ENCODE measurements around the gene KCNN4.

KCNN4 gene

GRCh38 chr19:43751466-43752220 is 29.1 kb downstream of the KCNN4 start:
- DNase-seq (ENCODE audit: insufficient read length, low spot score) (no peak), FAIRE-seq (no peak)

DNA sequence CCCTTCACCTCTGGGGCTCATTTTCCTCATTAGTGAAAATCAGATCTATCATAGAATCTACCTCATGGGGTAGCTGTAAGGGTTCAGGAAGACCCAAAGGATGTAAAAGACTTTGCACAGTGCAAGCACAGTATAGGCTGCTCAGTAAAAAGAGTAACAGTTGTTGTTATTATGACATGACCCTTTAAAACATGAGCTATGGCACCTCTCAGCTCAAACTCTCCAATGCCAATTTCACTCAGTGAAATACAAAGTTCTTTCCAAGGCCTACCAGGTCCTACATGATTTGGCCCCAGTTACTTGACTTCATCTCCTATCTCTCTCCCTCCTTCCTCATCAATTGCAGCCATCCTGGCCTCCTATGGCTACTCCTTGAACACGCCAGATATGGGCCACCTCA is 30.9 kb downstream of the KCNN4 start:
- FAIRE-seq (no peak), DNase-seq (ENCODE audit: insufficient read length, low spot score) (no peak)

- DNase-seq (ENCODE audit: insufficient read length, low spot score) (no peak), FAIRE-seq (no peak)
Measured at GRCh38 chr19:43749152-43749551, 31.6 kb downstream of the KCNN4 start.

DNA sequence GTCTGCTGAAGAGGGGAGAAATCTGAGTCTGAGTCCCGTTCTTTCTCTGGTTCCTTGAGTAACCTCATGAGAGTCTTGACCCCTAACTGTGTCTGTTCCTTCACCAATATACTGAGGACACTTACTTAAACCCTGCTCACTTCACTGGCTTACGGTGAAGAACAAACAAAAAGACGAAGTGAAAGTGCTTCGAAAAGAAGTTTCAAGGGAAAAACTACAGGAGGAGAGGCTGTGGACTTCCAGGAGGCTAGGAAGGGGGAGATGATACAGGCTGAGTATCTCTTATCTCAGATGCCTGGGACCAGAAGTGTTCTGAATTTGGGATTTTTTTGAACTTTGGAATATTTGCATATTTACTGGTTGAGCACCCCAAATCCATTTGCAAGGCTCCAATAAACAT is 32.1 kb downstream of the KCNN4 start:
- DNase-seq (ENCODE audit: insufficient read length, low spot score) (no peak), FAIRE-seq (no peak)

- DNase-seq (ENCODE audit: insufficient read length, low spot score) (no peak), FAIRE-seq (no peak)
Measured at GRCh38 chr19:43748205-43748594, 32.6 kb downstream of the KCNN4 start.

- FAIRE-seq, result peak; percentile 56
- no peak for DNase-seq (ENCODE audit: insufficient read length, low spot score)
Measured at GRCh38 chr19:43747557-43748204, 33.1 kb downstream of the KCNN4 start.

DNA sequence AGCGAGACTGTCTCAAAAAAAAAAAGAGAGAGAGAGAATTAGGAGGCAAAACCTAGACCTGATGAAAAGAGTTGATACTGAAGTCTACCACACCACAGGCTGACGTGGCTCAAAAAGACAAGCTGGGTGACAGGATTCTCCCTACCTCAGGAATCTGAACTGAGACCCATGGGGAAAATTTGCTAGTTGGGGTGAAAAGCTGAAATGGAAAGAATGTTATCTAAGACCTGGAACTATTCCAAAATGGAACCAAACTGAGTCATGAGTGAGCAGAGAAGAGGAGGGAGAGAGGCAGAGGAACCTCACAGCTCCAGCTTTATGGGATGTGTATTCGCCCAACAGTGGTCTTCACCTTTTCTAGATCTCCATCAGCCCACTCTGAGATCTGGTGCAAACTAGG is 37.7 kb downstream of the KCNN4 start:
- DNase-seq (ENCODE audit: insufficient read length, low spot score), result no peak
- no peak for FAIRE-seq

GRCh38 chr19:43741075-43741825 is 39.5 kb downstream of the KCNN4 start:
- DNase-seq (ENCODE audit: insufficient read length, low spot score) (no peak), FAIRE-seq (no peak)

DNA sequence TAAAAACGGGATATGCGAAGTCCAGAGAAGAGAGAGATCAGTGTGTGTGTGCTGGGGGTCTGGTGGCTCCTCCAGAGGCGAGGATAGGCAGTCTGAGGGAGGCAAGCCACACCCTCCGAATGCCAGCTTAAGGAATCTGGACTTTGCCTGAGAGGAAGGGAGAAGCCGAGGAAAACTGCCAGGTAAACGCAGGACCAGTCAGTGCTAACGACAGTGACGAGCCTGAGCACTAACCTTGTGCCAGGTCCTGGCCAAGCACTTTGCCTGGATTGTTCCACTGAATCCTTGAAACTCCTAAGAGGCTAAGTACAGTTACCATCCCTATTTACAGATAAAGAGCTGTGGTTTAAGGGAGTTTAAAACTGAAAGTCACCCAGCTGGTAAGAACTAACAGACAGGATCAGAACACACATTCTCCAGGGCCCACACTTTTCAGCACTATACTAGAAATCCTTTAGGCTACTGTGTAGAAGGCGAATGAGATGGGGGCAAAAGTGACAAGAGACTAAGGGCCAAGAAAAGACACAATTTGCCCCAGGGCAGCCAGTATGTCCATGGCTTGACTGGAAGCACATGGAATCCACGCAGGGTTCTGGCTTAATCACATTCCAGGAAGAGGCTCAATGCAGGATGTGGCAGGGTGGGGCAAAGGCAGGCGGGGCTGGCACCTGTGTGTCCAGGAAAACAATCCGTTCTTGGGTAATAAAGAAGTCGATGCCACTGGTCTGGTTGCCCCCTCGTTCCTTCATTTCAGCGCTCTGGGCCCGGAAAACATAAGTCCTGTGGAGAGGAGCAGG is 41.1 kb downstream of the KCNN4 start:
- DNase-seq (ENCODE audit: insufficient read length, low spot score), result no peak
- no peak for FAIRE-seq

DNA sequence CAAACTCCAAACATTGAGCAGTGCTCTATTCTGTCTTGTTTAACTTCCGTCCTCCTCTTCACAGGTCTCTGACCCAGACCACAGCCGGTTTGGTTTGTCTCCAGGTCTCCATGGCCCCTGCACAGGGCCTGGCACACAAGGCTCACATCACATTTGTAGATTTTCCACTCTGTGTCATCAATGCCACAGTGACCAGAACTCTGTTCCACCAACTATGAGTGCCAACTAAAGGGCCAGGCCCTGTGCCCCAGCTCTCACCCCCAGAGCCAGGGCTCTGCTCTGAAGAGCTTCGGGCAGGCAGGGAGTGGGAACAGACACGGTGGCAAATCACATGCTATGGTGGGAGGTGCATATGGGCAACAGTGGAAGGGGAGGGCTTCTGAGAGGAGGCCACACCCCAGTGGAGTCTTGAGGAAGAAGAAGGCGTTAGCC is 42.0 kb downstream of the KCNN4 start:
- DNase-seq (ENCODE audit: insufficient read length, low spot score), result no peak
- FAIRE-seq, result no peak

- FAIRE-seq (no peak), DNase-seq (ENCODE audit: insufficient read length, low spot score) (no peak)
Measured at GRCh38 chr19:43735957-43736356, 44.8 kb downstream of the KCNN4 start.

- FAIRE-seq, result no peak
Measured at GRCh38 chr19:43735013-43735412, 45.8 kb downstream of the KCNN4 start.

DNA sequence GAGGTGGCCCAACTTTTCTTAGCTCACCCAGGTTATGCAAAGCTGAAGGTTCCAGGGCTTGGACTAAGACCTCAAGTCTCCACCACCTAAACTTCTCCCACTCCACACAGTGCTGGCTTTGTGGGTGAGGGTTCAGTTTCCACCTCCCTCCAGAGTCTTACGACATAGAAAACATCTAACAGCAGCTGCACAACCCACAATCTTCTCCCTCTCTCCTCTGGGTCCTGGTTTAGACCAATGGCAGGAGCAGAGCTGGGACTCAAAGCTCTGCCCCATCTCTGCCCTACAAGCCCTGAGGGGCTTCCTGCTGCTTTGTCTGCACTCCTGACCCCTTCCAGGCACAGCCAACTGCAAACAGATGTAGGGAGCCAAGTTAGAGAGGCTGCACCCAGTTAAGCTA is 48.9 kb downstream of the KCNN4 start:
- FAIRE-seq (no peak), DNase-seq (ENCODE audit: insufficient read length, low spot score) (no peak)

More at GRCh38 chr19:43735013-43735412, 45.8 kb downstream of the KCNN4 start:
- no peak for DNase-seq (ENCODE audit: insufficient read length, low spot score)

GRCh38 chr19:43731346-43731745 is 49.4 kb downstream of the KCNN4 start:
- DNase-seq (ENCODE audit: insufficient read length, low spot score) (no peak), FAIRE-seq (no peak)

DNA sequence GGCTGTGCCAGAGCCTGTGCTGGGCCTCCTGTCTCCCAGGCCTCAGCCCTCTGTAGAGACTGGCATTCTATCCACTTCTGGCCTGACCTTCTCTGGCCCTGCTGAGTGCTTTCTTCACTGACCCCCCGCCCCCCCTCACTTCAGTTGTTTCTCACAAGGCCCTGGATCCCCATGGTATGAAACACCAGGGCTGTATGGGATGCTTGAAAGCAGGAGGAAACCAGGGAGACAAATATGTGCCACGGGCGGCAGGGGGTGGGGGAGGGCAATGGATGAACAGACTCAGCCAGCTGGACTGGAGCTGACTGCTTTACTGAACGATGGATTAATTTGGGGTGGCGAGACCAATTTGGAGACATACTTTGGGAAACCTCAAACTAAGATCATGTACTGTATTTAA is 50.9 kb downstream of the KCNN4 start:
- DNase-seq (ENCODE audit: insufficient read length, low spot score) (no peak), FAIRE-seq (no peak)

DNA sequence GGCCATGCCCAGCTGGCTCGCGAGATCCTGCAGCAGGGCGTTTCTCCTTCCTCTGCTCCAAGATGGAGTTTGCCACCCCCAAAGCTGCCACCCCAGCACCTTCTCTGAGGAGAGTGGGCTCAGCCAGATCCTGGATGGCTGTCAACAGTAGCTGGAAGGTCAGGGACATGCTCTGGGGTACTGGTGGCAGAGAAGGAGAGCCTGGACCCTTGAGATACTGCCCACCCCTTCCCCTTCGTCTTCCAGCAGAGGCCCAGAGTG is 53.2 kb downstream of the KCNN4 start:
- DNase-seq (ENCODE audit: insufficient read length, low spot score), result no peak
- no peak for FAIRE-seq

- DNase-seq (ENCODE audit: insufficient read length, low spot score), result no peak
- no peak for FAIRE-seq
Measured at GRCh38 chr19:43726736-43727592, 53.8 kb downstream of the KCNN4 start.

DNA sequence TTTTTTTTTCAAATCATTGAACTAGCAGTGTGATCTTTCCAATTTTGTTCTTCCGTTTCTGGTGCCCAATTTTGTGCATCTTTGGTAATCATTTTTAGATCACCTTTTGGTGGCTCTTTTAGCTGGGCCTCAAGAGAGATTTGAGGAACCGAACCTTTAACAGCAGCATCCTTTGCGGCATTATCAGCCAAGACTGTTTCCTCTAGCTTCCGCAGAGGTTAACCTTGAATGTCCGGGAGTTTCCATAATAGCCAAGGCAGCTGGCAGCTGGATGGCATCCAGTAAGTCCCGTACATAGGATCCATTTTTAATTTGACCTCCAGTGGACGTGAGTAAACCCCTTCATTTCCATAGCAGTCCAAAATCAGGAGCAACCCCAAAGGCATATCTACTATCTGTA is 55.3 kb downstream of the KCNN4 start:
- FAIRE-seq (no peak), DNase-seq (ENCODE audit: insufficient read length, low spot score) (peak; percentile 57)

DNA sequence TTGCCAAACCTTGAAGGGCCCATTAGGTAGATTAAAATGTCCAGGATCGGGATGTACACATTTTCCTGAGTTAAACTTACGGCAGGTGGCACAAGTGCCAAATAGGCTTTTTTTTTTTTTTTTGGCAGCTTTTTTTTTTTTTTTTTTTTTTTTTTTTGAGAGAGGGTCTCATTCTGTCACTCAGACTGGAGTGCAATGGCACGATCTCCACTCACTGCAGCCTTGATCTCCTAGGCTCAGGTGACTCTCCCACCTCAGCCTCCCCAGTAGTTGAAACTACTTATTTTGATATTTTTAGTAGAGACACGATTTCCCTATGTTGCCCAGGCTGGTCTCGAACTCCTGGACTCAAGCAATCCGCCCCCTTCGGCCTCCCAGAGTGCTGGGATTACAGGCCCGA is 55.9 kb downstream of the KCNN4 start:
- no peak for DNase-seq (ENCODE audit: insufficient read length, low spot score)
- FAIRE-seq, result no peak

DNA sequence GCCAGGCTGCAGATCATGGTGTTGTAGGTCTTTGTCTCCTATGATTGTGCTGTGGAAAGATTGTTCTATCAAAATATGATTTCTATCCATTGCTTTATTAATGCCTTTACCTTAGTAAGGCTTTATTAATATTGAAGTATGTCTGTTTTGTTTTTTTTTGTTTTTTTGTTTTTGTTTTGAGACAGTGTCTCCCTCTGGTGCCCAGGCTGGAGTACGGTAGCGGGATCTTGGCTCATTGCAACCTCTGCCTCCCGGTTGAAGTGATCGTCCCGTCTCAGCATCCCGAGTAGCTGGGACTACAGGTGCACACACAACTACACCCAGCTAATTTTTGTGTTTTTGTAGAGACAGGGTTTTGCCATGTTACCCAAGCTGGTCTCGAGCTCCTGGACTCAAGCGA is 57.2 kb downstream of the KCNN4 start:
- FAIRE-seq (no peak), DNase-seq (ENCODE audit: insufficient read length, low spot score) (no peak)
